PC-9 (cell line): ENCODE data around the gene RTKN2.

Source experiments
- CTCF ChIP-seq: fragments of 200-600 bp; sonication (generic); conservative IDR thresholded peaks from 2 replicates; pipeline ENCODE4 v1.6.1; 2017; ENCODE audit warnings: mixed run types, antibody characterized with exemption, mild to moderate bottlenecking, moderate library complexity
- EZH2 ChIP-seq: fragments of 200-600 bp; sonication (generic); IDR thresholded peaks from 2 replicates; pipeline ENCODE4 v1.8.0; 2017; ENCODE audit warnings: antibody characterized with exemption, low read depth

GRCh38 chr10:62154231-62154630 is 114.4 kb downstream of the RTKN2 start:
- TF ChIP-seq CTCF (no peak), EZH2 (no peak)
